ENCODE data around the gene COL18A1. TPM values are rescaled to one million over a fixed set of nuclear protein-coding genes. Genes with fewer than 3 reads are reported as not detected.

Gene COL18A1
- total RNA-seq (ENCODE audit: unreplicated experiment): 61.1 TPM
- long read RNA-seq, partial matches to known transcripts: 4 of 4 reads
- long read RNA-seq, other reads (novel, unspliced or antisense): 0 of 4 reads

DNA sequence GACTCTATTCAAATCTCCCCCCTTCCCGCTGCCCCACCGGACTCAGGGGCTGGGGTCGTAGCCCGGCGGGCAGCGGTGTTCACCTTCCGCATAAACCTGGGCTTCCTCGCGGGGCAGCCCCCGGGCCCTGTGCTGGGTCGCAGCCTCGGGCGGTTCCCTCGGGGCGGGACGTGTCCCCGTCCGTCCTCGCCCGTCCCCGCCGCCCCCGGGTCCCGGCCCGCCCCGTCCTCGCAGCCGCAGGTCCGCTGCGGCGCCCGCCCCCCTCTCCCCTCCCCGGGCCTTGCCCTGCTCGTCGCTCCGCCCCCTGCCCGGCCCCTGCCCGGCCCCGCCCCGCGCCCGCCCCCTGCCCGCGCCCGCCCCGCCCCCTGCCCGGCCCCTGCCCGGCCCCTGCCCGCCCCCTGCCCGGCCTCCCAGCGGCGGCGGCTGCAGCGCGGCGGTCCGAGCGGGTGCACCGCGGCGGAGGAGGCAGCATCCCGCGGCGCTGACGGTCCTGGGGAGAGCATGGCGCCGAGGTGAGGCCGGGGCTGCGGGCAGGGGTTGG lies at the start of gene COL18A1:
TSS of gene COL18A1 (plus strand) at position 436 of the 541 bp plus-strand sequence. CDS start at position 502, 66 bp downstream.
- peaks cover 18% of the 10 kb centered on the region for H3K4me1 Mint-ChIP-seq (ENCODE audit: unreplicated experiment)
- TF ChIP-seq, protein P1, sequence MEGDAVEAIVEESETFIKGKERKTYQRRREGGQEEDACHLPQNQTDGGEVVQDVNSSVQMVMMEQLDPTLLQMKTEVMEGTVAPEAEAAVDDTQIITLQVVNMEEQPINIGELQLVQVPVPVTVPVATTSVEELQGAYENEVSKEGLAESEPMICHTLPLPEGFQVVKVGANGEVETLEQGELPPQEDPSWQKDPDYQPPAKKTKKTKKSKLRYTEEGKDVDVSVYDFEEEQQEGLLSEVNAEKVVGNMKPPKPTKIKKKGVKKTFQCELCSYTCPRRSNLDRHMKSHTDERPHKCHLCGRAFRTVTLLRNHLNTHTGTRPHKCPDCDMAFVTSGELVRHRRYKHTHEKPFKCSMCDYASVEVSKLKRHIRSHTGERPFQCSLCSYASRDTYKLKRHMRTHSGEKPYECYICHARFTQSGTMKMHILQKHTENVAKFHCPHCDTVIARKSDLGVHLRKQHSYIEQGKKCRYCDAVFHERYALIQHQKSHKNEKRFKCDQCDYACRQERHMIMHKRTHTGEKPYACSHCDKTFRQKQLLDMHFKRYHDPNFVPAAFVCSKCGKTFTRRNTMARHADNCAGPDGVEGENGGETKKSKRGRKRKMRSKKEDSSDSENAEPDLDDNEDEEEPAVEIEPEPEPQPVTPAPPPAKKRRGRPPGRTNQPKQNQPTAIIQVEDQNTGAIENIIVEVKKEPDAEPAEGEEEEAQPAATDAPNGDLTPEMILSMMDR (IDR thresholded peaks at IDR 0.05; ENCODE audit: unreplicated experiment): no peak
- H3K27ac Mint-ChIP-seq (ENCODE audit: unreplicated experiment): no peak within 1 kb of the TSS
- peaks cover 3% of the 10 kb centered on the region for H3K36me3 Mint-ChIP-seq (ENCODE audit: low read depth, unreplicated experiment)
- no peaks in the 10 kb centered on the region for H3K9me3 Mint-ChIP-seq (ENCODE audit: unreplicated experiment)
- H3K4me3 Mint-ChIP-seq (ENCODE audit: unreplicated experiment): peak within 1 kb of the TSS; percentile 91
- peaks cover 8% of the 10 kb centered on the region for H3K27me3 Mint-ChIP-seq (ENCODE audit: unreplicated experiment)
- peak; percentile 71 for DNase-seq (ENCODE audit: low spot score)

- Mint-ChIP-seq H3K36me3 (ENCODE audit: low read depth, unreplicated experiment) (no peaks in the 10 kb centered on the region), H3K4me3 (ENCODE audit: unreplicated experiment) (no peak overlapping the region), H3K27ac (ENCODE audit: unreplicated experiment) (no peak overlapping the region), H3K9me3 (ENCODE audit: unreplicated experiment) (no peaks in the 10 kb centered on the region), H3K4me1 (ENCODE audit: unreplicated experiment) (peaks cover 5% of the 10 kb centered on the region), H3K27me3 (ENCODE audit: unreplicated experiment) (peaks cover 4% of the 10 kb centered on the region)
- no peak for DNase-seq (ENCODE audit: low spot score)
- TF ChIP-seq, protein P1 (IDR thresholded peaks at IDR 0.05; ENCODE audit: unreplicated experiment): no peak
Measured at GRCh38 chr21:45355573-45355972, 49.4 kb upstream of the COL18A1 start.

DNA sequence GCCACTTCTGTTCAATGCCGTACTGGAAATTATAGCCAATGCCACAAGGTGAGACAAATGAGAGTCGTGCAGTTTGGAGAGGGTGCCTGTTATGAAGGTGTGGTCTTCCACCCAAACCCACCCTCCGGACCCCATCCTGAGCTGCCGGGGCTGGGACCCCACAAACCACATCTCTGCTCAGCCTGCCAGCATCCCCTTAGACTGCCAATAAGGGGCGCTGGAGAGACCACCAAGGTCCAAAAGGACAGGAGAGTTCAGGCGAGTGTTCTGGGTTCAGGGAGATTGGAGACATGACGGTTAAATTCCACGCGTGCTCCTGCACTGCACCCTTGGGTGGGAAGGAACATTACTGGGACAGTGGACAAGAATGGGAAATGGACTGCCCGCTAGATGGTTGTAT lies 48.7 kb upstream of the COL18A1 start:
- no peak overlapping the region for H3K4me3 Mint-ChIP-seq (ENCODE audit: unreplicated experiment)
- H3K4me1 Mint-ChIP-seq (ENCODE audit: unreplicated experiment): peaks cover 5% of the 10 kb centered on the region
- DNase-seq (ENCODE audit: low spot score): no peak
- H3K36me3 Mint-ChIP-seq (ENCODE audit: low read depth, unreplicated experiment): no peaks in the 10 kb centered on the region
- peaks cover 4% of the 10 kb centered on the region for H3K27me3 Mint-ChIP-seq (ENCODE audit: unreplicated experiment)
- H3K27ac Mint-ChIP-seq (ENCODE audit: unreplicated experiment): no peak overlapping the region
- TF ChIP-seq, protein P1 (IDR thresholded peaks at IDR 0.05; ENCODE audit: unreplicated experiment): peak; percentile 15
- H3K9me3 Mint-ChIP-seq (ENCODE audit: unreplicated experiment): no peaks in the 10 kb centered on the region

DNA sequence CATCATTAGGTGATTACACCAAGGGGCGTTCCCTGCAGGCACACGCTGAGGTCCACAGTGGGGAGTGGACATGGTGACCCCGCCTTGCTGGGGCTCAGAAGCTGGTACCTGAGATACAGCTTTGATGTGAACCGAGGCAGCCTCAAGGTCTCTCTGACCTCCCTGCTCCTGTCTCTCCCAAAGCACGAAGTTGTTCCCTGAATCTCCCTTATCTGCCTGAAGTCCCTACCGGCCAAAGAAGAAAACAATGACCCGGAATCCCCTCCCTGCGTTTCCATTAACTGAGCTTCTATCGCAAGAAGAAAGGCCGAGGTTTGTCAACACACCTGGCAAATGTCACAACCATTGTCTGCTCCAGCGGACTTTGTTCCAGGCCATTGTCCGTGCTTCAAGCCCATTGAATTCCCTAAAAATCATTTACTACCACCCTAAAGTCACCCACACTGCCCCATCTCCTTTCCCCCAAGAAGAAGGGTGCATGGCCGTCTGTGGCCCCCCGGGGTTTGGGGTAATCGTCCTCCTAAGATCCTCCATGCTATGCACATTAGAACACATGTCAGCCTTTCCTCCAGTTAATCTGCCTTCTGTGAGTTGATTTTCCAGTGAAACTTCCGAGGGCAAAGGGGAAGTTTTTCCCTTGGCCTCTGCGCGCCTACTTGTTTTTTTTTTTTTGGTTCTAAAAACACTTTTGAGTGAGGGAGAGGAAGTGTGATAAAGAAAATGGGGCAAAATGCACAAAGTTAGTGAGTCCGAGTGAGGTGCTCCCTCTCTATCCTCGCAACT lies 48.1 kb upstream of the COL18A1 start:
- no peak overlapping the region for H3K27ac Mint-ChIP-seq (ENCODE audit: unreplicated experiment)
- H3K4me3 Mint-ChIP-seq (ENCODE audit: unreplicated experiment): no peak overlapping the region
- H3K36me3 Mint-ChIP-seq (ENCODE audit: low read depth, unreplicated experiment): no peaks in the 10 kb centered on the region
- H3K4me1 Mint-ChIP-seq (ENCODE audit: unreplicated experiment): peaks cover 5% of the 10 kb centered on the region
- H3K27me3 Mint-ChIP-seq (ENCODE audit: unreplicated experiment): peaks cover 4% of the 10 kb centered on the region
- TF ChIP-seq, protein P1 (IDR thresholded peaks at IDR 0.05; ENCODE audit: unreplicated experiment): no peak
- no peaks in the 10 kb centered on the region for H3K9me3 Mint-ChIP-seq (ENCODE audit: unreplicated experiment)
- no peak for DNase-seq (ENCODE audit: low spot score)

Measured in endothelial cell (in vitro differentiated cells).